ENCODE measurements around the gene DPF3.

GRCh38 chr14:72916174-72916573, 22.3 kb upstream of the DPF3 start:
- TF ChIP-seq CTCF (IDR thresholded peaks at IDR 0.05) (no peak), POLR2A (IDR thresholded peaks at IDR 0.05) (no peak), EP300 (IDR thresholded peaks at IDR 0.05) (no peak)
